HG03108 (cell line): ENCODE measurements around the gene COPA.
A peak's percentile ranks its signal among the peaks of the same experiment; 100 is the strongest.
"Not testable (repeated sequence)": the region's sequence is repeated elsewhere in the genome, so short reads cannot be mapped to it uniquely, and the experiment has no call there.

Experiments
- ATAC-seq: cut with Tn5 transposase; IDR thresholded peaks from one replicate; pipeline ENCODE4 v1.9.1; 2021; ENCODE audit warnings: moderate library complexity; ENCODE audit not compliant: unreplicated experiment

Gene COPA

DNA sequence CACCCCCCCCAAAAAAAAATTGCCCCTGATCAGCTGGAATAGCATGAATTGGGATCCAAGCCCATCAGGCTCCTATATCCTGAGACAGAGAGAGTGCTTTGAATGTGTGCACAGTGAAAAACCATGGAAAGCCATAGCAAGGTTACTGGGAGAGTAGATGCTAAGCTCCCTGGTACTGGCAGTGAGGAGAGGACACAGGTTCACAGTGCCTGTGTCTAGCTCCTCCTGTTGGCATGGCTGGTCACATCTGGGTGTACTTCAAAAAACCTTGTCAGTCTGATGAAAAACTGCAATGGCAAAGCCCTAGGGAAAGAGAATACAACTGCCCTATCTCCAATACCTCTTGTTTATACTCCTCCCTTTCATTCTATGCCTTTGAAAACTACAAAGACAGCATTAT lies 12.9 kb downstream of the COPA start:
- ATAC-seq = no peak

DNA sequence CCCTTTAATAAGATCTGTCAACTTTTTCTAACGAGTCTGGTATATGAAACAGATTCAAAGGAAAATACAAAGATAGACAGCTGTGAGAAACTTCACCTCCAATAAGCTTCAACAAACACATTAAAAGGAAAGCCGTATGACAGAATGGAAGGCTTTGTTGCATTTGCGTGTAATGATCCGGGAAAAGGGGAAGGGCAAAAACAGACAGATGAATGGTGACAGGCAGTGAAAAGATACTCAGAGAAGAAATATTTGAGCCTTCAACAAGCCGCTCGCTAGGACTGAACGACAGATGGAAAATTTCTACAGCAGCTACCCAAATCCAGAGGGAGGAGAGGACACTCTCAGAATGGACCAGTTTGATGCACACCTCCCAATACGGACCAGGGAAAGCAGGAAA lies 14.9 kb downstream of the COPA start:
- no peak for ATAC-seq

DNA sequence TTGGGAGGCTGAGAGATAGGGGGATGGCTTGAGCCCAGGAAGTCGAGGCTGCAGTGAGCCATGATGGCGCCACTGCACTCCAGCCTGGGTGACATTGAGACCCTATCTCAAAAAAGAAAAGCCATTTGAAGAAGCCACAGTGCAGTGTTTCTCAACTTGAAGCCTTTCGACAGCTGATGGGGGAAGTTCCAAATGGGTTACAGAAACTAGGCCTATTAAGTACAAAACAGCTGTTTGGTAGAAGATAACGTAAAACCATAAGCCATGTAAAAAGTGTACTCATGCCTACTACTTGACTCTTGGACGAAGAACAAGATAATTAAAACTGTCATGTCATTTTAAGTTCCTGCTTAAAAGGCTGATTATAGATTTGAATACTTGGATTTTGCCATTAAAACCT lies 16.6 kb downstream of the COPA start:
- no peak for ATAC-seq

DNA sequence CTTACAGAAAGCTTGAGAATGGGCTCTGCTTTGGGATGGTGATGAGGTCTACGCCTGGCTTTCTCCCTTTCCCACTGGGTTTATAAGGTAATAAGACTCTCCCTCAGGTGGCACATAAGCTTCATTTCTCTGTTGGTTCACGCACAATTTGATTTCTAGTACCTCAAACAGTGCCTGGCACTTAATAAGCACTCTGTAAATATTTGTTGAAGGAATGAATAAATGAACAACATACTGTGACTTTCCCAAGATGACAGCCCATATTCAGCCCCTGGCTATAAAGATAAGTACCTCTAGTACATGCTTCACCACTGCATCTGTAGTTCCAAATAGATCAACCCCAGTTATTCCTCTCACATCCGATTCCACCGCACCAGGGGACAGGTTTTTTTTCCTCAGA lies 17.8 kb downstream of the COPA start:
- no peak for ATAC-seq

DNA sequence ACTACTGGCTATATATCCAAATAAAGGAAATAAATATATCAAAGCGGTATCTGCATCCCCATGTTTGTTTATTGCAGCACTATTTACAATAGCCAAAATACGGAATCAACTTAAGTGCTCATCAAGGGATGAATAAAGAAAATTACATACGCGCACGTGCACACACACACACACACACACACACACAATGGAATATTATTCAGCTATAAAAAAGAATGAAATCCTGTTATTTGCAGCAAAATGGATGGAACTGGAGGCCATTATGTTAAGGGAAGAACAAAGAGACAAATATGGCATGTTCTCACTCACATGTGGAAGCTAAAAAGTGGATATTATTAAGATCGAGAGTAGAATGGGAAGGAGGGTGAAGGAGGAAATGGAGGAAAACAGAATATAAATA lies 20.2 kb downstream of the COPA start:
- ATAC-seq = no peak

DNA sequence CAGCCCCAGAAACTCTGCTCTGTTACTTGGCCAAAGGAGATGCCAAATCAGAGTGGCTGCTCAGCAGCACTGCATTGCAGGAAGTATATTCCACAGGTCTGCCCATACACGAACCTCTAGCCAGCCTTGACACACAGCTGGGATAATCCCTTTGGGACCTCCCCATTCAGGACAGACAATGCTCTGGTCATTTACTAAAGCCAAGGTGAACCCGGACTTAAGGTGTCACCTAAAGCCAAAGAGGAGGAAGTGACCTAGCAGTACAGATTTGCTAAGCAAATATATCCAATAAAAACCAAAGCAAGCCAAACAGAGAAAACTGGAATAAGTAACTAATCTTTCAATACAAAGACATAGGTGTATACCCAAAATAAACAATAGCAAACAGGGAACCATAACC lies 27.7 kb downstream of the COPA start:
- ATAC-seq = no peak

DNA sequence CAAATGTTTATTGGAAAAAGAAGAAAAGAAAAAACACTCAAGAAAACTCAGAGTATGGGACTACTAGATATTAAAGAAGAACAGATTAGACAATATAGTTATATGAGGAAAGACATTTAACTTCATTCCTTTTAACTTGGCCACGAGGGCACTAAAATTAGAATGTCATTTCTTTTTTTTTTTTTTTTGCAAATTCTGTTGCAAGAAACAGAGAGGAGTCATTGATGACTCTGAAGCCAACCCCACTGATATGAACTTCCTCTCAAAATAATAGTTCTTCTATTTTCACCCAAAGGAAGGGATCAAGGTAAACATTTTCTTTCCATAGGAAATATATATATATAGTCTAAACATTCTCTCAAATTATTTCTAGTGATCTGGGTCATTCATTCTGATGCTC lies 33.5 kb downstream of the COPA start:
- no peak for ATAC-seq

DNA sequence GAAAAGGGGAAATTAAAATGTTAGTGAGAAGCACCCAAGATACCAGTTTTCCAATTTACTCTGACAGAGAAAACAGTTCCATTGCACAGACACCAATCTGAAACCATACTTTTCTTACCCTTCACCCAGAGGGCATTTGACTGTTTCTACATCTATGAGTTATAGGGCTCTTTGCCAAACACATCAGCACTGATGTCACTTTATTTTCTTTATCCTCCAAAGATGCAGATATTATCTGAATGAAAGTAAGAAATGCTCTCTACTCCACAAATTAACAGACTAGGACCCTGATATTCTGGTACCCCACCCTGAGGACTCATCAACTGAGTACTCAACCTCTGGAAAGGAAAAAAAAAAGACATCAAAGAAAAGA lies 33.9 kb downstream of the COPA start:
- ATAC-seq = no peak

DNA sequence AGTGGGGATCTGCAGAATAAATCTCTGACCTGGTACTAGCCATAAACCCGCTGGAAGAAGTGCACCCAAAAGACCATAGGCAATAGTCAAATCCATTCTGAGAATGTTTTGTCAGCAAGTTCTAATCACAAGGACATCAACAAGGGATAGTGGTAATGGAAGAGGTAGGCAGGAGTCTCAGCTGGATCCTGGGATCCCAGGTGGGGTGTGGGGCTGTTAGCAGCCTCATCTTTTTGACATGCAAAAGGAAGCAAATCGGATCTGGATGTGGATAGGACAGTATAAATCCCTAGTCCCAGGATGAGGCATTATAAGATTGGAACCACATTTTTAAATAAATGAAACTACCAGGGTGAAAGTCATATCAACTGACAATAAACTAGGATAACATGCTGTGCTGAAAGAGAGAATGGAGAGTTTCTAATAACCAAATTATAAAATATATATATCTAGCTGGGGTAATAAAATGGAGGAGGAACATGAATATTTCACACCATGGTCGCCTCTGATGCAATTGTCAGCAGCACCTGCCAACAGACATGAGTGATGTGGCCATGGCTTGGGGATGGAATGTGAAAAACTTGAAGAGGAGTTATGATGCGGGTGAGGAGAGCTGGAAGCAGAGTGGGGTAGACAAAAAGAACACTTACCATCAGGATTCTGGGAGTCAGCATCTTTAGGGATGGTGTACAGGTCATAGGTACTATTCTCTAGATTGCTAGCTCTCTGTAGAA lies 34.4 kb downstream of the COPA start:
- no peak for ATAC-seq

DNA sequence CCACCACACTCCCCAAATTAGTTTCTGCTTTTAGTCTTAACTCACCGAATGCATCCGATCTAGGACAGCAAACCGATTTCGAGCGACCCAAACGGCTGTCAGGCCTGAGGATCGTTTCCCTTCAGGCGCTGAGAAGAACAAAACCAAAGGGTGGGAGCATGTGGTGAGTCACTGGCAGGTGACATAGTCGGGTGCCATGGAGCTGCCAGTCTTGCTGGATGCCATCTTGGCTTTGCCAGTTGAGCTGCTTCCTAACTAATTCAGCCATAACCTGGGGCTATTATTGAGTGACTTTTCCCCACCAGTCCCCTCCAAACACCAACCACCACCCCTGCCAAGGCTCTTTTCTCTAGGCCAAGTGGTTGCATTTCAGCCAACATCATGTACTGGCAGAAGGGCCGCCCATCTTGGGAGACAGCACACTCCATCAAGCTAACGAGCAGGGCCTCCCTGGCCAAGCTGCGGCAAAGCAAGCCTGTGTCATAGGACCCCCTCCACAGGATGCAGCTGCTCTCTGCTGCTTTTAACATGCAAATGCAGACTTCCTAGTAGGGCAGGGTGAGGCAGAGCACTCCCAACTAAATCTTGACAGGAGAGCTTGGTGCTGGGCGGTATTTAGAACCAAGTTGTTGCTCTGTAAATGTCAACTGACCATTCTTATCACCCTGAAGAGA lies 35.8 kb downstream of the COPA start:
- no peak for ATAC-seq

DNA sequence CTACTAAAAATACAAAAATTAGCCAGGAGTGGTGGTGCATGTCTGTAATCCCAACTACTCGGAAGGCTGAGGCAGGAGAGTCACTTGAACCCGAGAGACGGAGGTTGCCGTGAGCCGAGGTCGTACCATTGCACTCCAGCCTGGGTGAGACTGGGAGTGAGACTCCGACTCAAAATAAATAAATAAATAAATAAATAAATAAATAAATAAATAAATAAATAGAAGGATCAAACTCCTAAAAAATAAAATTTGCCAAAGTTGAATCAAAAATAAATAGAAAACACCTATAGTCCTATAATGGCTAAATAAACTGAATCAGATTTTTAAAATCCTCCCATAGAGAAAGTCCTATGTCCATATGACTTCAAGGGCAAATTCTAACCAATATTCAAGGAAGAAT lies 42.9 kb downstream of the COPA start:
- no peak for ATAC-seq

DNA sequence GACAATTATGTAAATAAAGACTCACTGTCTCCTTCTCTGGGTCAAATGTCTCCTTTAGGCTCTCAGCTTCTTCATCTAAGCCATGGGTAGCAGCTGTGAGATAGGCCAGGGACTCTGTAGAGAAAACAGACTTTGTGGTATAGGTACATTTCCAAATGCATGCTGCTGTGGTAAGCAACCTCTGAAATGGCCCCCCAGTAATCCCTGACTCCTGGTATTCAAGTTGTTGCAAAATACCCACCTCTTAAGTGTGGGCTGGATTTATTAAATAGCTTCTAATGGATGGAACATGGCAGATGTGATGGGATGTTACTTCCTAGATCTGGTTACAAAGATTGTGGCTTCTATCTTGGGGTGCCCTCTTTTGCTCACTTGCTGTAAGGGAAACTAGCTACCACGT lies 47.0 kb downstream of the COPA start:
- ATAC-seq = no peak

DNA sequence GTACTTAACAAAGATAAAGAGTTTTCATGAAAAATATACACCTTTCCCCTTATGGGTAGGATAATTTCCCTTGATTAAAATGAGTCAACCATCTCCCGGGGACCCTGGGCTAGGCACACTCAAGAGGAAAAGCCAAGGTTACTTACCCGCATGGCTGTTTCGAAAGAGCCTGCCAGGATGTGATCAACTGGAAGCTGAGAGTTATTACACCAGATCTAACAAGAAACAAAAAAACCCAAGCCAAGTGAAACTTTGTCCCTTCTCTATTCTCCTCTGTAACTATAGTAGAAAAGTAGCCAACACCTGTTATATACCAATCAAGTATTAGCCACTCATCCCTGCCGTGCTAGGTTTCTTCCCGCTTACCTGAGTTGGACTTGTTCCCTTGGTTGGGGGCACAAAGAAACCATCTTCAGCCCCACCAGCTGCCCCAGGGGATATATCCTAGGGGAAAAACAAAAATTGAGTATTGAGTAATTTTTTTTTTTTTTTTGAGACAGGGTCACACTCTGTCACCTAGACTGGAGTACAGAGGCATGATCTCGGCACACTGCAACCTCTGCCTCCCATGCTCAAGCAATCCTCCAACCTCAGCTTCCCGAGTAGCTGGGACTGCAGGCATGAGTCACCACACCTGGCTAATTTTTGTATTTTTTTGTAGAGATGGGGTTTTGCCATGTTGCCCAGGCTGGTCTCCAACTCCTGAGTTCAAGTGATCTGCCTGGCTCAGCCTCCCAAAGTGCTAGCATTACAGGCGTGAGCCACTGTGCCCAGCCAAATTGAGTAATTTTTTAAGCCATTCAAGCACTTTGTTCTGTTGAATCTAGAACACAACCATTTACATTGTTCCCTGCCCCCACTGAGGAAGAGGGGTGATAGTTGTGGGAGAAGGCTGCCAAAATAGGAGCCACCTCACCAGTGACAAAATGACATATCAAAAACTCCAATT lies 49.8 kb downstream of the COPA start:
- ATAC-seq = no peak

DNA sequence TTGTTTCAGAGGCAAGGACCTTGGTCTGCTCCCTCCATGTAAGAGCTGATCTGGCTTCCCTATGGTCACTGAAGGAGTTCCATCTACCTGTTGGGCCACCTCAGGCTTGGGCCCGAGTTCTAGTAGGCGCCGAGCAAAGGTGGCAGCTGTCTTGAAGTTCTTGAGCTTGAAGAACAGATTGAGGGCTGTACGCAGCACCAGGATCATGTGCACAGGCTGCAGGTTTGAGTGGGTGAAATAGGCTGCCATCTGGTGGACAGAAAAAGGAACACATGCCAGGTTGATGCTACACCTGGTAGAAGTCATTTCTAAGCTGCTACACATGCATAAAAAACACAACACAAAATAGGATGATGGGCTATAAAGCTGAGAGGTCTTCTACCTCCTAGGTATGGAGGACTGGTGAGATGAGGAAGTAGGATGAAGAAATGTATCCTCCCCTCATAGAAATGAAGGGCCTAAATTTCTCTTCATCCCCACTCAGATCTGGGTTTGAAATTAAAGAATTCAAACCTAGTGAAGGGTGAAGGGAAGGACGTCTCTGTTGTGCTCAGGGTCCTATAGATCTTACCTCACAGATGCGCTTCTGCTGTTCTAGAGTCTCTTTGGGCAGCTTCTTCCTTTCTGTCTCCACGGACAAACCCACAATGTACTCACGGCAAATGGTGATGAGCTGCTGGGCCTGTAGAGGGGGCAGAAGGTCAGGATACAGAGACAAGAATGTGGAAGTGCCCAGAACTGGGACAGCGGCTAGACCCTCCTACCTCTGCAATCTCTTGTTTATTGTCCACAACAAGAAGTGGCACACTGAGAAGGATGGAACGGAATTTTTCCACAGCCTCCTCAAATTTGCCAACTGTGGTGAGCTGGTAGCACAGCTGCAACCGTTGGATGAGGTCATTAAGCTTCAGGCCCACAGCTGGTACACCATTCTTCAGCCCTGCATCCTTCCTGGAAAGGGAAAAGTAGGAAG lies 51.5 kb downstream of the COPA start:
- ATAC-seq = no peak

DNA sequence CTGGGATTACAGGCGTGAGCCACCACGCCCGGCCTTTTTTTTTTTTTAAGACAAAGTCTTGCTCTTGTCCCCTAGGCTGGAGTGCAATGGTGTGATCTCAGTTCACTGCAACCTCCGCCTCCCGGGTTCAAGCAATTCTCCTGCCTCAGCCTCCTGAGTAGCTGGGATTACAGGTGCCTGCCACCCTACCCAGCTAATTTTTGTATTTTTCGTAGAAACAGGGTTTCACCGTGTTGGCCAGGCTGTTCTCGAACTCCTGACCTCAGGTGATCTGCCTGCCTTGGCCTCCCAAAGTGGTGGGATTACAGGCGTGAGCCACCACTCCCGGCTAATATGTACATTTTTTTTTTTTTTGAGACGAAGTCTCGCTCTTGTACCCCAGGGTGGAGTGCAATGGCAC lies 55.3 kb downstream of the COPA start:
- not testable (repeated sequence) for ATAC-seq

DNA sequence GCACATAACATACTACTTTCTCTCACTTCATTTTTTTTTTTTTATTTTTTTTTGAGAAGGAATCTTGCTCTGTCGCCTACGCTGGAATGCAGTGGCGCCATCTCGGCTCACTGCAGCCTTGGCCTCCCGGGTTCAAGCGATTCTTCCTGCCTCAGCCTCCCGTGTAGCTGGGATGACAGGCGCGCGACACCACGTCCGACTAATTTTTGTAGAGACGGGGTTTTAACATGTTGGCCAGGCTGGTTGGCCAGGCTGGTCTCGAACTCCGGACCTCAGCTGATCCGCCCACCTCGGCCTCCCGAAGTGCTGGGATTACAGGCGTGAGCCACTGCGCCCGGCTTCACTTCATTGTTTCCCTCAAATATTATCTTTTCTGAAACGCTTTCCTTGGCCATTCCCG lies 57.5 kb downstream of the COPA start:
- ATAC-seq = no peak

DNA sequence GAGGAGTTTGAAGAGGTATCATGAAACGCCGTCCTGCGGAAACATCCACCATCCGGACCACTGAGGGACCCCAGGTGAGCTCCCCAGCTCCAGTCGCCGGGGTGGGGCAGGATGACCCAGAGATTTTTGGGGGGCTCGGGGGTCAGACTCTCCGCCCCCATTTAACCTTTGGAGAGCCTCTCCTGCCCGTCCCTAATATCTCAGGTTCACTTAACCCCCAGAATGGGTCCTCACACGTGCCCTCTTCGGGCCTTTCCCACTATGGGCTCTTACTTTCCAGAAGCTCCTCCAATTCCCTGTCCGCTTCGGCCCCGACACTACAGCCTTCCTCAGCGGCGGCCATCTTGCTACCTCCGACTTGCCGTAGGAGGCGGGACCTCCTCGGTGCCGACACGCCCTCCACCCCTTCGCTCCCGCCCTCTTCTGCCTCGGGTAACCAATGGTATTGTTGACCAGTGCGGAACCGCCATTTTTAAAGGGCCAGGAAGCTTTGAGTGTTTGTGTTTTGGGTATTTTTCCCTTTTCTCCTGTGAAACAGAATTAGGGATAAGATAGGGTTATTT lies 58.2 kb downstream of the COPA start, which contains the start of gene PEX19:
PEX19 (minus strand) TSS at position 352 of the 563 bp plus-strand sequence; CDS start at position 343, 9 bp downstream.
- ATAC-seq = peak; percentile 92

DNA sequence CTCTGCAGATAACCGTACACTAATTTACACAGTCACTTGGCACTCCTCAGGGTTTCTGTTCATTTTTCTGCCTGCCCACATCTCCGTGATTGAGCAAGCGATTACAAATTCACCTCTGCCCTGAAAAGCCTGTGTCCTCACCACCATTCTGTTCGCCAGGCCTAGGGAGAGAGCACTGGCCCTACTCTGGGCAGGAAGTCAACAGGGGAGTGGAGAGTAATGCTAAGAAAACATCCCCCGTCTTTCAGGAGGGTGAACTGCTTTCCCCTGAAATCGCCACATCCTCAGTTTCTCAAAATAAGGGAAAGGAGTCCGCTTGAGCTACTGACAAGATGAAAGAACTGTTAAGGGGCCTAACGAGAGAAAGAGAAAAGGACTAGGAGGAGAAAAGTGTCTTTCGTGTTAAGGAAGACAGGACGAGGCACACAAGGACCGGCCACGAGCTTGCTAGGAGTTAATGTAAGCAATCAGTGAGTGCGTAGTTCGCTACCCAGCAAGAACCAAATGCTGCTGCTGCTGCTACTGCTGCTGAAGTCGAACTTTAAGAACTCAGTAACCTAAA lies 58.7 kb downstream of the COPA start:
- no peak for ATAC-seq

DNA sequence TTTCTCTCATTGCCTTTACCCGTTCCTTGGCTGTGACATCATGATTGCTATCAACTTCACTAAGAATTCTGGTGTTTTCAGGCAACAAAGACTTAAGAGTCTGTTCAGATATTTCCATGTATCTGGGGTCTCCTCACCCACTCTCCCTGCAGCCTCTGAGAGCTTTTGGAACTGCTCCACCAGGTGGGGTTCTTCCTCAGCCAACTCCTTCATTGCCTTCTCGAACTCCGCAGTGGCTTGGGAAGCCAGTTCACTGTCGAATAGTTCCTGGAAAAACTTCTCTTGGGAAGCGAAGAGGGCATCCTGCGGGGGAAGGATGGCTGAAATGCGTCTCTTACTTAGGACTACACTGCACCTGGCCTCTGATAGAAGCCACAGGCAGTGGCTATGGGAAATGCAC lies 60.2 kb downstream of the COPA start:
- ATAC-seq = no peak

DNA sequence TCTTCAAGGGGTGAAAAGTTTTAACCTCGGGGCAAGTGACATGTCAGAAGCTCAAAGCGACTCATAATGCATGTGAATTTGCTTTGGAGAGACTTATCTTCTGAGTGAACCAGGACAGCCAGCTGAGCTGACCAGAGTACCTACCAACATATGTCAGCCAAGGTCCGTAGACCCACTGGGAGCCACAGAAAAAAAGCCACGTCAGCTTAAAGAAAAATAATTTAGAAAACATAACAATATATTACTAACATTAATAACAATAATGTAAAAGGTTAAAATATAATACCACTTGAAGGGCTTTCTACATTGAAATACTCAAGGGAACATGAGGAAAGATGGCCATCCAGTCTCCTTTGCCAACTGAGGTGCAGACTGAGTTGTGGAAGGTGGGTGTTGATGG lies 65.1 kb downstream of the COPA start:
- no peak for ATAC-seq
